NT2/D1 (cell line): ENCODE data around the gene UBR4.

ENCODE experiments used
- SUZ12 ChIP-seq: IDR thresholded peaks from 2 replicates; pipeline ENCODE4 v1.6.1; 2011; ENCODE audit not compliant: insufficient read length, insufficient read depth; ENCODE audit errors: extremely low read depth
- YY1 ChIP-seq: IDR thresholded peaks from 2 replicates; pipeline ENCODE4 v1.6.1; 2011; ENCODE audit not compliant: insufficient read length, insufficient read depth
- ZNF274 ChIP-seq: IDR thresholded peaks from 2 replicates; pipeline ENCODE4 v1.6.1; 2011; ENCODE audit warnings: mild to moderate bottlenecking, low read depth, low read length

GRCh38 chr1:19046972-19047731 is 162.9 kb downstream of the UBR4 start:
- TF ChIP-seq SUZ12 (no peak), YY1 (no peak), ZNF274 (no peak)
